Measurements from ENCODE around the gene STAB2. TPM values are rescaled to one million over a fixed set of nuclear protein-coding genes. Genes with fewer than 3 reads are reported as not detected.

Gene STAB2
- total and polyA plus RNA-seq, 4 donors = 0.21 to 0.45 TPM; not detected in 2

- H3K9me3 ChIP-seq (ENCODE audit: control insufficient read depth, low read length) = no peaks in the 10 kb centered on the region
- no peaks in the 10 kb centered on the region for H3K4me1 ChIP-seq (ENCODE audit: control insufficient read depth in 1 of 2, insufficient read depth in 2 of 2, low read length in 2 of 2)
- H3K27me3 ChIP-seq (ENCODE audit: control insufficient read depth in 1 of 2, insufficient read depth in 2 of 2, low read length in 1 of 2) = no peaks in the 10 kb centered on the region
- H3K27ac ChIP-seq (ENCODE audit: low read depth in 1 of 2, low read length in 2 of 2) = no peak overlapping the region
- peak; percentile 72 for ATAC-seq (ENCODE audit: low FRiP score)
- 35 to 49% methylated on average over 7 of the region's 7 CpGs for WGBS, 2 donors
- intact Hi-C loops (cut with DNase I) = no loop called here
- peak in 1 of 2 donors; percentile 69 for DNase-seq
- H3K4me3 ChIP-seq (ENCODE audit: low read length in 2 of 2) = no peak overlapping the region
- H3K36me3 ChIP-seq (ENCODE audit: control insufficient read depth in 1 of 2, insufficient read depth in 2 of 2, low read length in 1 of 2) = no peaks in the 10 kb centered on the region
These were observed 93.6 kb downstream of the STAB2 start for GRCh38 chr12:103680591-103681141.

GRCh38 chr12:103686026-103686425 is 99.0 kb downstream of the STAB2 start:
- intact Hi-C loops (cut with DNase I) = no loop called here
- Histone ChIP-seq H3K4me1 (ENCODE audit: control insufficient read depth in 1 of 2, insufficient read depth in 2 of 2, low read length in 2 of 2) (no peaks in the 10 kb centered on the region), H3K9me3 (ENCODE audit: control insufficient read depth, low read length) (no peaks in the 10 kb centered on the region), H3K4me3 (ENCODE audit: low read length in 2 of 2) (no peak overlapping the region), H3K36me3 (ENCODE audit: control insufficient read depth in 1 of 2, insufficient read depth in 2 of 2, low read length in 1 of 2) (no peaks in the 10 kb centered on the region), H3K27ac (ENCODE audit: low read depth in 1 of 2, low read length in 2 of 2) (no peak overlapping the region), H3K27me3 (ENCODE audit: control insufficient read depth in 1 of 2, insufficient read depth in 2 of 2, low read length in 1 of 2) (no peaks in the 10 kb centered on the region)
- ATAC-seq (ENCODE audit: low FRiP score) = no peak
- DNase-seq = no peak
- WGBS, 2 donors = 39 to 59% methylated on average over 6 of the region's 6 CpGs

GRCh38 chr12:103687253-103687652 is 100.2 kb downstream of the STAB2 start:
- ATAC-seq (ENCODE audit: low FRiP score) (no peak), DNase-seq (no peak)
- Histone ChIP-seq H3K27me3 (ENCODE audit: control insufficient read depth in 1 of 2, insufficient read depth in 2 of 2, low read length in 1 of 2) (no peaks in the 10 kb centered on the region), H3K9me3 (ENCODE audit: control insufficient read depth, low read length) (no peaks in the 10 kb centered on the region), H3K36me3 (ENCODE audit: control insufficient read depth in 1 of 2, insufficient read depth in 2 of 2, low read length in 1 of 2) (no peaks in the 10 kb centered on the region), H3K27ac (ENCODE audit: low read depth in 1 of 2, low read length in 2 of 2) (no peak overlapping the region), H3K4me3 (ENCODE audit: low read length in 2 of 2) (no peak overlapping the region), H3K4me1 (ENCODE audit: control insufficient read depth in 1 of 2, insufficient read depth in 2 of 2, low read length in 2 of 2) (no peaks in the 10 kb centered on the region)
- WGBS, 2 donors = 65 to 70% methylated on average over 2 of the region's 2 CpGs
- intact Hi-C loops (cut with DNase I) = no loop called here

- no peaks in the 10 kb centered on the region for H3K4me1 ChIP-seq (ENCODE audit: control insufficient read depth in 1 of 2, insufficient read depth in 2 of 2, low read length in 2 of 2)
- H3K27ac ChIP-seq (ENCODE audit: low read depth in 1 of 2, low read length in 2 of 2) = no peak overlapping the region
- H3K9me3 ChIP-seq (ENCODE audit: control insufficient read depth, low read length) = no peaks in the 10 kb centered on the region
- no peak for DNase-seq
- intact Hi-C loops (cut with DNase I) = no loop called here
- ATAC-seq (ENCODE audit: low FRiP score) = no peak
- no peaks in the 10 kb centered on the region for H3K27me3 ChIP-seq (ENCODE audit: control insufficient read depth in 1 of 2, insufficient read depth in 2 of 2, low read length in 1 of 2)
- no peaks in the 10 kb centered on the region for H3K36me3 ChIP-seq (ENCODE audit: control insufficient read depth in 1 of 2, insufficient read depth in 2 of 2, low read length in 1 of 2)
- no peak overlapping the region for H3K4me3 ChIP-seq (ENCODE audit: low read length in 2 of 2)
- WGBS, 2 donors = 66 to 69% methylated on average over 6 of the region's 6 CpGs
These were observed 101.4 kb downstream of the STAB2 start for GRCh38 chr12:103688376-103689063.

- peaks cover 0 to 3% of the 10 kb centered on the region in 2 donors for H3K4me1 ChIP-seq (ENCODE audit: control insufficient read depth in 1 of 2, insufficient read depth in 2 of 2, low read length in 2 of 2)
- ATAC-seq (ENCODE audit: low FRiP score) (no peak), DNase-seq (no peak)
- WGBS, 2 donors = 85 to 87% methylated on average over 2 of the region's 2 CpGs
- intact Hi-C loops (cut with DNase I) = no loop called here
- no peaks in the 10 kb centered on the region for H3K9me3 ChIP-seq (ENCODE audit: control insufficient read depth, low read length)
- H3K27me3 ChIP-seq (ENCODE audit: control insufficient read depth in 1 of 2, insufficient read depth in 2 of 2, low read length in 1 of 2) = no peaks in the 10 kb centered on the region
- H3K4me3 ChIP-seq (ENCODE audit: low read length in 2 of 2) = no peak overlapping the region
- H3K36me3 ChIP-seq (ENCODE audit: control insufficient read depth in 1 of 2, insufficient read depth in 2 of 2, low read length in 1 of 2) = no peaks in the 10 kb centered on the region
- H3K27ac ChIP-seq (ENCODE audit: low read depth in 1 of 2, low read length in 2 of 2) = no peak overlapping the region
These were observed 103.4 kb downstream of the STAB2 start for GRCh38 chr12:103690426-103690825.

GRCh38 chr12:103691063-103691462 is 104.0 kb downstream of the STAB2 start:
- Histone ChIP-seq H3K4me1 (ENCODE audit: control insufficient read depth in 1 of 2, insufficient read depth in 2 of 2, low read length in 2 of 2) (peaks cover 0 to 3% of the 10 kb centered on the region in 2 donors), H3K27me3 (ENCODE audit: control insufficient read depth in 1 of 2, insufficient read depth in 2 of 2, low read length in 1 of 2) (no peaks in the 10 kb centered on the region), H3K27ac (ENCODE audit: low read depth in 1 of 2, low read length in 2 of 2) (no peak overlapping the region), H3K9me3 (ENCODE audit: control insufficient read depth, low read length) (no peaks in the 10 kb centered on the region), H3K4me3 (ENCODE audit: low read length in 2 of 2) (no peak overlapping the region), H3K36me3 (ENCODE audit: control insufficient read depth in 1 of 2, insufficient read depth in 2 of 2, low read length in 1 of 2) (no peaks in the 10 kb centered on the region)
- intact Hi-C loops (cut with DNase I) = no loop called here
- DNase-seq (no peak), ATAC-seq (ENCODE audit: low FRiP score) (no peak)
- 83 to 88% methylated on average over 3 of the region's 3 CpGs for WGBS, 2 donors

GRCh38 chr12:103696101-103696500 is 109.0 kb downstream of the STAB2 start:
- WGBS, 2 donors = 89 to 93% methylated on average over 5 of the region's 5 CpGs
- H3K9me3 ChIP-seq (ENCODE audit: control insufficient read depth, low read length) = no peaks in the 10 kb centered on the region
- H3K4me3 ChIP-seq (ENCODE audit: low read length in 2 of 2) = no peak overlapping the region
- DNase-seq = no peak
- H3K36me3 ChIP-seq (ENCODE audit: control insufficient read depth in 1 of 2, insufficient read depth in 2 of 2, low read length in 1 of 2) = no peaks in the 10 kb centered on the region
- intact Hi-C loops (cut with DNase I) = no loop called here
- peaks cover 0 to 3% of the 10 kb centered on the region in 2 donors for H3K4me1 ChIP-seq (ENCODE audit: control insufficient read depth in 1 of 2, insufficient read depth in 2 of 2, low read length in 2 of 2)
- H3K27ac ChIP-seq (ENCODE audit: low read depth in 1 of 2, low read length in 2 of 2) = no peak overlapping the region
- ATAC-seq (ENCODE audit: low FRiP score) = no peak
- H3K27me3 ChIP-seq (ENCODE audit: control insufficient read depth in 1 of 2, insufficient read depth in 2 of 2, low read length in 1 of 2) = no peaks in the 10 kb centered on the region

GRCh38 chr12:103697971-103698751 is 111.1 kb downstream of the STAB2 start:
- intact Hi-C loops (cut with DNase I) = no loop called here
- Histone ChIP-seq H3K36me3 (ENCODE audit: control insufficient read depth in 1 of 2, insufficient read depth in 2 of 2, low read length in 1 of 2) (no peaks in the 10 kb centered on the region), H3K4me3 (ENCODE audit: low read length in 2 of 2) (no peak overlapping the region), H3K4me1 (ENCODE audit: control insufficient read depth in 1 of 2, insufficient read depth in 2 of 2, low read length in 2 of 2) (peaks cover 0 to 3% of the 10 kb centered on the region in 2 donors), H3K27me3 (ENCODE audit: control insufficient read depth in 1 of 2, insufficient read depth in 2 of 2, low read length in 1 of 2) (no peaks in the 10 kb centered on the region), H3K27ac (ENCODE audit: low read depth in 1 of 2, low read length in 2 of 2) (no peak overlapping the region), H3K9me3 (ENCODE audit: control insufficient read depth, low read length) (no peaks in the 10 kb centered on the region)
- WGBS, 2 donors = 73 to 79% methylated on average over 9 of the region's 9 CpGs
- DNase-seq (no peak), ATAC-seq (ENCODE audit: low FRiP score) (no peak)
